HCT116 (cell line): Measurements from ENCODE around the gene HCN2. TPM values are rescaled to one million over a fixed set of nuclear protein-coding genes. Genes with fewer than 3 reads are reported as not detected.
A peak's percentile ranks its signal among the peaks of the same experiment; 100 is the strongest.

Source experiments
- ATAC-seq: fragments of 200-7000 bp; cut with Tn5 transposase; 2 replicates; pipeline ENCODE4 v1.9.1; 2020; ENCODE audit warnings: mild to moderate bottlenecking, moderate library complexity
- BruUV-seq: library from RNA; stranded (reverse); fragments of 400-500 nt; replicated peaks from 2 replicates; lab custom pipeline; 2021; lab: Mats Ljungman, UMichigan
- CTCF ChIA-PET: fragments of 300-600 bp; sonication (Branson Sonifier 250); formaldehyde crosslinking; loops from one replicate; lab custom pipeline; 2021; ENCODE audit warnings: antibody characterized with exemption; lab: Charles Lee
- POLR2A ChIA-PET: fragments of 300-600, 350-600 bp; sonication (Branson Sonifier 250); formaldehyde crosslinking; loops from one replicate; lab custom pipeline; 2021; ENCODE audit warnings: antibody characterized with exemption; lab: Charles Lee
- RAD21 ChIA-PET, 2 experiments: fragments of 300-600 bp; sonication (Branson Sonifier 250); formaldehyde crosslinking; loops; one replicate each; lab custom pipeline; 2023; ENCODE audit warnings: low total read pairs in 2 of 2; ENCODE audit not compliant: uncharacterized antibody in 2 of 2, unreplicated experiment in 2 of 2, low non-redundant PET in 1 of 2; lab: Charles Lee
- DNase-seq: peaks from one replicate; pipeline ENCODE4 v3.0.0-alpha.2; 2010; ENCODE audit warnings: low read depth, low spot score
- H2AFZ ChIP-seq: fragments of 200-600 bp; shearing (Covaris generic), sonication (generic); 2 replicates; pipeline ENCODE4 v1.6.1; 2017; ENCODE audit warnings: low read depth, mixed run types, mixed read lengths, antibody characterized with exemption, low read length; ENCODE audit not compliant: poor library complexity, severe bottlenecking
- H3K27ac ChIP-seq: 2 replicates; pipeline ENCODE4 v1.5.1; 2012; ENCODE audit warnings: low read depth, low read length
- H3K27me3 ChIP-seq: fragments of 200-600 bp; sonication (generic); 2 replicates; pipeline ENCODE4 v1.6.1; 2016; ENCODE audit warnings: mixed run types, low read length, mixed read lengths; ENCODE audit not compliant: insufficient read depth
- H3K36me3 ChIP-seq, 2 experiments: fragments of 200-500 bp in 1 of 2; fragments of 200-600 bp in 1 of 2; sonication (Bioruptor generic) in 1 of 2; sonication (generic) in 1 of 2; 2 replicates each; pipeline versions ENCODE4 v1.5.1 to v1.6.1; 2014 to 2016; ENCODE audit warnings: low read length in 2 of 2, inconsistent platforms in 1 of 2, mixed read lengths in 1 of 2, mixed run types in 1 of 2; ENCODE audit not compliant: insufficient read depth in 2 of 2, control insufficient read depth in 1 of 2
- H3K4me1 ChIP-seq, 2 experiments: fragments of 200-600 bp in 1 of 2; sonication (generic) in 1 of 2; 2 replicates each; pipeline versions ENCODE4 v1.5.1 to v1.6.1; 2012 to 2017; ENCODE audit warnings: low read length in 2 of 2, inconsistent platforms in 1 of 2, mild to moderate bottlenecking in 1 of 2, mixed read lengths in 1 of 2, mixed run types in 1 of 2, moderate library complexity in 1 of 2; ENCODE audit not compliant: insufficient read depth in 2 of 2, control insufficient read depth in 1 of 2
- H3K4me2 ChIP-seq: fragments of 200-600 bp; sonication (generic); 2 replicates; pipeline ENCODE4 v1.6.1; 2017; ENCODE audit warnings: mixed run types, low read length, mixed read lengths
- H3K4me3 ChIP-seq, 2 experiments: fragments of 200-600 bp in 1 of 2; sonication (generic) in 1 of 2; replicated peaks in 1 of 2; 2 replicates each; pipeline ENCODE4 v1.5.1; 2011 to 2016; ENCODE audit warnings: low read length in 2 of 2, control low read depth in 1 of 2, low read depth in 1 of 2, mild to moderate bottlenecking in 1 of 2, mixed read lengths in 1 of 2, mixed run types in 1 of 2
- H3K79me2 ChIP-seq: fragments of 200-600 bp; sonication (generic); 2 replicates; pipeline ENCODE4 v1.6.1; 2017; ENCODE audit warnings: mild to moderate bottlenecking, mixed run types, low read length, moderate library complexity, mixed read lengths; ENCODE audit not compliant: insufficient read depth
- H3K9ac ChIP-seq: fragments of 200-600 bp; sonication (generic); 2 replicates; pipeline ENCODE4 v1.6.1; 2016; ENCODE audit warnings: low read length, mixed read lengths
- H3K9me2 ChIP-seq: fragments of 200-600 bp; sonication (generic), shearing (Covaris generic); 2 replicates; pipeline ENCODE4 v1.6.1; 2017; ENCODE audit warnings: mixed run types, mild to moderate bottlenecking, moderate library complexity; ENCODE audit not compliant: insufficient read depth
- H3K9me3 ChIP-seq, 2 experiments: fragments of 200-500 bp in 1 of 2; fragments of 200-600 bp in 1 of 2; sonication (Bioruptor generic) in 1 of 2; sonication (generic) in 1 of 2; 2 replicates each; pipeline ENCODE4 v1.6.1; 2014 to 2017; ENCODE audit warnings: low read length in 2 of 2, mixed read lengths in 2 of 2, inconsistent platforms in 1 of 2, low read depth in 1 of 2, mild to moderate bottlenecking in 1 of 2, mixed run types in 1 of 2, moderate library complexity in 1 of 2; ENCODE audit not compliant: control insufficient read depth in 1 of 2, insufficient read depth in 1 of 2
- H4K20me1 ChIP-seq: fragments of 200-600 bp; sonication (generic), shearing (Covaris generic); 2 replicates; pipeline ENCODE4 v1.6.1; 2017; ENCODE audit warnings: mixed run types, mild to moderate bottlenecking, moderate library complexity; ENCODE audit not compliant: insufficient read depth
- ATF3 ChIP-seq: IDR thresholded peaks from 2 replicates; pipeline ENCODE4 v1.6.1; 2012
- CEBPB ChIP-seq: IDR thresholded peaks from 2 replicates; pipeline ENCODE4 v1.6.1; 2012; ENCODE audit warnings: low read depth
- CTCF ChIP-seq, 3 experiments: fragments of 200-600 bp in 1 of 3; sonication (generic) in 1 of 3; IDR thresholded peaks in 2 of 3; conservative IDR thresholded peaks in 1 of 3; 2 replicates each; pipeline ENCODE4 v1.5.1; 2012 to 2017; ENCODE audit warnings: low read depth in 2 of 3, low read length in 2 of 3, antibody characterized with exemption in 1 of 3, borderline replicate concordance in 1 of 3, control low read depth in 1 of 3, mild to moderate bottlenecking in 1 of 3, mixed read lengths in 1 of 3, mixed run types in 1 of 3, moderate library complexity in 1 of 3; ENCODE audit not compliant: insufficient read depth in 1 of 3
- ELF1 ChIP-seq: IDR thresholded peaks from 2 replicates; pipeline ENCODE4 v1.6.1; 2012; ENCODE audit warnings: low read depth, borderline replicate concordance
- EZH2 ChIP-seq: fragments of 200-600 bp; sonication (generic); IDR thresholded peaks from 2 replicates; pipeline ENCODE4 v1.6.1; 2017; ENCODE audit warnings: antibody characterized with exemption, mixed run types
- EZH2phosphoT487 ChIP-seq: fragments of 200-600 bp; IDR thresholded peaks from 2 replicates; pipeline ENCODE4 v1.6.1; 2018; ENCODE audit warnings: antibody characterized with exemption, borderline replicate concordance
- JUND ChIP-seq: IDR thresholded peaks from 2 replicates; pipeline ENCODE4 v1.6.1; 2012
- POLR2A ChIP-seq: IDR thresholded peaks from 2 replicates; pipeline ENCODE4 v1.7.0; 2011; ENCODE audit warnings: borderline replicate concordance; ENCODE audit not compliant: insufficient read depth, insufficient read length; ENCODE audit errors: extremely low read depth
- POLR2AphosphoS5 ChIP-seq: IDR thresholded peaks from 2 replicates; pipeline ENCODE4 v1.6.1; 2011; ENCODE audit warnings: mild to moderate bottlenecking, low read depth, low read length, moderate library complexity
- SP1 ChIP-seq: IDR thresholded peaks from 2 replicates; pipeline ENCODE4 v1.6.1; 2012; ENCODE audit warnings: low read depth
- SRF ChIP-seq: IDR thresholded peaks from 2 replicates; pipeline ENCODE4 v1.6.1; 2012; ENCODE audit warnings: low read depth
- YY1 ChIP-seq: IDR thresholded peaks from 2 replicates; pipeline ENCODE4 v1.6.1; 2011; ENCODE audit warnings: low read length, low read depth, moderate library complexity, mild to moderate bottlenecking; ENCODE audit not compliant: insufficient replicate concordance; ENCODE audit errors: extremely low read depth
- ZFX ChIP-seq: fragments of 450-650 bp; IDR thresholded peaks from 2 replicates; pipeline ENCODE4 v1.6.1; 2017
- intact Hi-C: fragments of 100-400 bp; cut with micrococcal nuclease; formaldehyde crosslinking; loops from 2 replicates; pipeline ENCODE4 v1.10.0; 2022
- total RNA-seq: library from RNA; stranded (reverse); gene quantifications from one replicate; pipeline ENCODE4 v1.2.1, GENCODE V29; 2021; ENCODE audit not compliant: unreplicated experiment
- TF ChIP-seq, protein P1 (sequence below): IDR thresholded peaks from 2 replicates; pipeline ENCODE4 v1.6.1; 2012
- TF ChIP-seq, protein P2 (sequence below): IDR thresholded peaks from 2 replicates; pipeline ENCODE4 v1.6.1; 2011; ENCODE audit warnings: mild to moderate bottlenecking, low read length, moderate library complexity; ENCODE audit not compliant: insufficient replicate concordance; ENCODE audit errors: extremely low read depth
- TF ChIP-seq, protein P3 (sequence below): IDR thresholded peaks from 2 replicates; pipeline ENCODE4 v1.6.1; 2012; ENCODE audit warnings: low read depth

Gene HCN2
- total RNA-seq, 1 experiment from 2014 or later = 2.4 TPM

DNA sequence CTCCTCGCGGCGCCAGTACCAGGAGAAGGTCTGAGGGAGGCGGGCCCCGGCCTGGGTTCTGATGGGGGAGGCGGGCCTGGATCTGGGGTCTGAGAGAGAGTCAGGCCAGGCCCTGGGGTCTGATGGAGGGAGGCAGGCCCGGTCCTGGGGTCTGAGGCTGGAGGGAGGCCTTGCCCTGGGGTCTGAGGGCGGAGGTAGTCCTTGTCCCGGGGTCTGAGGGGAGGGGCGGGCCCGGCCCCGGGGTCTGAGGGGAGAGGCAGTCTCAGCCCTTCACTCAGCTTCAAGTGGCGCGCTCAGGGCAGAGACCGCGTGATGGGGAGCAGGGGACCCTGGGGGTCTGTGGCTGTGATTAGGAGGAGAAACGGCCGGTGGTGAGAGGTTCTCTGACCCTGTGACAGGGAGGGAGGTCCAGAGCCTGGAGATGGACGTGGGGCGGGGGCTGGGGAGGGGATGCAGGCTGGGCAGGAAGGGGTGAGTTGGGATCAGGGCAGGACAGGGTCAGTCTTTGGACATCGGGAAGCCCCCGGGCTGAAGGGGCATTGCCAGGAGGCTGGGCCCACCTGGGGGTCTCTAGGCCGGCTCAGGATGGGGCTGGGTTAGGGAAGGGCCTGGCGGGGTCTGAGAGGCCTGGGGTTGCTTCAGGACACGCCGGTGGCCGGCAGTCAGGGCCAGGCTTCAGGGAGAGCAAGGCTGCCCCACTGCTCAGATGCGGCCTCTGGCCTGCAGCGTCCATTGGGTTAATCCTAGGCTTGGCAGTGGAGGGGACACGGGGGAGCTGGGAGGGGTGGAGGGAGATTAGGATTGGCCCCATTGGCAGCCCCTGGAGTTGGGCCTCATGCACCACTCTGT lies 18.7 kb downstream of the HCN2 start:
- TF ChIP-seq EZH2phosphoT487 = no peak
- TF ChIP-seq POLR2AphosphoS5 = no peak
- no peak for TF ChIP-seq CEBPB
- no peak for TF ChIP-seq JUND
- TF ChIP-seq, protein P1, sequence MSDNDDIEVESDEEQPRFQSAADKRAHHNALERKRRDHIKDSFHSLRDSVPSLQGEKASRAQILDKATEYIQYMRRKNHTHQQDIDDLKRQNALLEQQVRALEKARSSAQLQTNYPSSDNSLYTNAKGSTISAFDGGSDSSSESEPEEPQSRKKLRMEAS = no peak
- TF ChIP-seq, protein P2, sequence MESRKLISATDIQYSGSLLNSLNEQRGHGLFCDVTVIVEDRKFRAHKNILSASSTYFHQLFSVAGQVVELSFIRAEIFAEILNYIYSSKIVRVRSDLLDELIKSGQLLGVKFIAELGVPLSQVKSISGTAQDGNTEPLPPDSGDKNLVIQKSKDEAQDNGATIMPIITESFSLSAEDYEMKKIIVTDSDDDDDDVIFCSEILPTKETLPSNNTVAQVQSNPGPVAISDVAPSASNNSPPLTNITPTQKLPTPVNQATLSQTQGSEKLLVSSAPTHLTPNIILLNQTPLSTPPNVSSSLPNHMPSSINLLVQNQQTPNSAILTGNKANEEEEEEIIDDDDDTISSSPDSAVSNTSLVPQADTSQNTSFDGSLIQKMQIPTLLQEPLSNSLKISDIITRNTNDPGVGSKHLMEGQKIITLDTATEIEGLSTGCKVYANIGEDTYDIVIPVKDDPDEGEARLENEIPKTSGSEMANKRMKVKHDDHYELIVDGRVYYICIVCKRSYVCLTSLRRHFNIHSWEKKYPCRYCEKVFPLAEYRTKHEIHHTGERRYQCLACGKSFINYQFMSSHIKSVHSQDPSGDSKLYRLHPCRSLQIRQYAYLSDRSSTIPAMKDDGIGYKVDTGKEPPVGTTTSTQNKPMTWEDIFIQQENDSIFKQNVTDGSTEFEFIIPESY = no peak
- TF ChIP-seq YY1 = no peak
- no peak for TF ChIP-seq ATF3
- TF ChIP-seq SP1 = no peak
- no peak for TF ChIP-seq ZFX
- TF ChIP-seq CTCF (IDR thresholded peaks at IDR 0.05 in 2 of 3, conservative IDR thresholded peaks at IDR 0.05 in 1 of 3; ENCODE audit: borderline replicate concordance in 1 of 3, insufficient read depth in 1 of 3, low read depth in 2 of 3, low read length in 2 of 3) = no peak
- TF ChIP-seq EZH2 = no peak
- TF ChIP-seq, protein P3, sequence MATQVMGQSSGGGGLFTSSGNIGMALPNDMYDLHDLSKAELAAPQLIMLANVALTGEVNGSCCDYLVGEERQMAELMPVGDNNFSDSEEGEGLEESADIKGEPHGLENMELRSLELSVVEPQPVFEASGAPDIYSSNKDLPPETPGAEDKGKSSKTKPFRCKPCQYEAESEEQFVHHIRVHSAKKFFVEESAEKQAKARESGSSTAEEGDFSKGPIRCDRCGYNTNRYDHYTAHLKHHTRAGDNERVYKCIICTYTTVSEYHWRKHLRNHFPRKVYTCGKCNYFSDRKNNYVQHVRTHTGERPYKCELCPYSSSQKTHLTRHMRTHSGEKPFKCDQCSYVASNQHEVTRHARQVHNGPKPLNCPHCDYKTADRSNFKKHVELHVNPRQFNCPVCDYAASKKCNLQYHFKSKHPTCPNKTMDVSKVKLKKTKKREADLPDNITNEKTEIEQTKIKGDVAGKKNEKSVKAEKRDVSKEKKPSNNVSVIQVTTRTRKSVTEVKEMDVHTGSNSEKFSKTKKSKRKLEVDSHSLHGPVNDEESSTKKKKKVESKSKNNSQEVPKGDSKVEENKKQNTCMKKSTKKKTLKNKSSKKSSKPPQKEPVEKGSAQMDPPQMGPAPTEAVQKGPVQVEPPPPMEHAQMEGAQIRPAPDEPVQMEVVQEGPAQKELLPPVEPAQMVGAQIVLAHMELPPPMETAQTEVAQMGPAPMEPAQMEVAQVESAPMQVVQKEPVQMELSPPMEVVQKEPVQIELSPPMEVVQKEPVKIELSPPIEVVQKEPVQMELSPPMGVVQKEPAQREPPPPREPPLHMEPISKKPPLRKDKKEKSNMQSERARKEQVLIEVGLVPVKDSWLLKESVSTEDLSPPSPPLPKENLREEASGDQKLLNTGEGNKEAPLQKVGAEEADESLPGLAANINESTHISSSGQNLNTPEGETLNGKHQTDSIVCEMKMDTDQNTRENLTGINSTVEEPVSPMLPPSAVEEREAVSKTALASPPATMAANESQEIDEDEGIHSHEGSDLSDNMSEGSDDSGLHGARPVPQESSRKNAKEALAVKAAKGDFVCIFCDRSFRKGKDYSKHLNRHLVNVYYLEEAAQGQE = no peak
- no peak for TF ChIP-seq POLR2A
- TF ChIP-seq SRF = no peak
- TF ChIP-seq ELF1 = no peak
- TF ChIP-seq, all 23 proteins: peak for 0
- ChIA-PET POLR2A (no interaction called here), RAD21 (no interaction called here), CTCF (no interaction called here)
- Histone ChIP-seq H3K36me3 (no peaks in the 10 kb centered on the region), H3K9me2 (no peaks in the 10 kb centered on the region), H3K27ac (no peak overlapping the region; the same call in 1 of the 2 replicates), H3K27me3 (no peaks in the 10 kb centered on the region), H3K79me2 (no peaks in the 10 kb centered on the region), H4K20me1 (no peaks in the 10 kb centered on the region), H3K9ac (no peak overlapping the region), H3K4me1 (peaks cover 8 to 11% of the 10 kb centered on the region in 2 experiments; a peak in 3 of 4 replicates), H3K9me3 (no peaks in the 10 kb centered on the region), H3K4me2 (peak overlapping the region; percentile 27), H2AFZ (no peak overlapping the region), H3K4me3 (no peak overlapping the region)
- intact Hi-C loops = no loop called here
- no TSS peak for BruUV-seq
- DNase-seq = no peak
- 0 out of 2 replicates have a peak, but pooled peaks have one; percentile 18 for ATAC-seq
